GM18502 (cell line): ENCODE measurements around the gene PRM1.

Source experiments
- ATAC-seq: cut with Tn5 transposase; IDR thresholded peaks from one replicate; pipeline ENCODE4 v1.9.1; 2021; ENCODE audit warnings: mild to moderate bottlenecking; ENCODE audit not compliant: unreplicated experiment, poor library complexity

The PRM1 gene

DNA sequence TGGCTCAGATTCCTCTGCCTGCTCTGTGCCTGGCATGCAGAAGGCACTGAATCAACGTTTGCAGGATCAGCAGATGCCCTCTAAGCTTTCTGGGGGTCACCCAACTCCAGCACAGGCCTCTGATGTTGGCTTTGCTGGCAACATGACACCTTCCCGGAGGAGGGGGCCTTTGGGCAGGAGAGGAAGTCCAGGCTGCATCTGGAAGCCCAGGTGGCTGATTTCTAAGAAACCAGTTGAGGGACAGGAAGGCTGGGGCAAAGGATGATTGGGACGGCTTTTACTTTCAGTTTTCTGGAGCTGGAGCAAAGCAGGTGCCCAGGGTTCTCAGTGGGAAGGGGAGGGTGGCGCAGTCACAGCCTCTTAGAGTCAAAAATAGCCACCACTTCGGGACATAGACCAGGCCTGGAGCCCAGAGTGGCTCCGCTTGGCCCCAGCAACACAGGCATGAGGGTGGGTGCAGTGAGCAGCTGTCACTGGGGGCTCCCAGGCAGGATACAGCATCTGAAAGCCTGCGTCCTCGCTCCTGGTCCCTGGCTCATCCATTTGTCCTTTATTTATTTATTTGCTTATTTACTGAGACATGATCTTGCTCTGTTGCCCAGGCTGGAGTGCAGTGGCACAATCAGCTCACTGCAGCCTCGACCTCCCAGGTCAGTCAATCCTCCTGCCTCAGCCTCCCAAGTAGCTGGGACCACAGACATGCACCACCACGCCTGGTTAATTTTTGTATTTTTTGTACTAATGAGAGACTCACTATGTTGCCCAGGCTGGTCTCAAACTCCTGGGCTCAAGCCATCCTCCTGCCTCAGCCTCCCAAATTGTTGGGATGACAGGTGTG lies 40.3 kb downstream of the PRM1 start:
- ATAC-seq, result no peak

- no peak for ATAC-seq
Observed at GRCh38 chr16:11239644-11240632, 41.2 kb downstream of the PRM1 start.

GRCh38 chr16:11238272-11239202 lies 42.6 kb downstream of the PRM1 start:
- ATAC-seq, result no peak

- no peak for ATAC-seq
Observed at GRCh38 chr16:11236461-11237254, 44.5 kb downstream of the PRM1 start.

DNA sequence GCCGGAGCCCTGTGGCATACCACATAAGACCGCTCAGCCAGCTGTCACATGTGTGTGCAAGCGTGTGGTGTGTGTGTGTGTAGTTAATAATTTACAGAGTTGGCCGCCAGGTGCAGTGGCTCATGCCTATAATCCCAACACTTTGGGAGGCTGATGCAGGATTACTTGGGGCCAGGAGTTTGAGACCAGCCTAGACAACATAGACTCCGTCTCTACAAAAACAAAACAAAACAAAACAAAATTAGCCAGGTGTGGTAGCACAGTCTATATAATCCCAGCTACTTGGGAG lies 45.5 kb downstream of the PRM1 start:
- ATAC-seq, result no peak

DNA sequence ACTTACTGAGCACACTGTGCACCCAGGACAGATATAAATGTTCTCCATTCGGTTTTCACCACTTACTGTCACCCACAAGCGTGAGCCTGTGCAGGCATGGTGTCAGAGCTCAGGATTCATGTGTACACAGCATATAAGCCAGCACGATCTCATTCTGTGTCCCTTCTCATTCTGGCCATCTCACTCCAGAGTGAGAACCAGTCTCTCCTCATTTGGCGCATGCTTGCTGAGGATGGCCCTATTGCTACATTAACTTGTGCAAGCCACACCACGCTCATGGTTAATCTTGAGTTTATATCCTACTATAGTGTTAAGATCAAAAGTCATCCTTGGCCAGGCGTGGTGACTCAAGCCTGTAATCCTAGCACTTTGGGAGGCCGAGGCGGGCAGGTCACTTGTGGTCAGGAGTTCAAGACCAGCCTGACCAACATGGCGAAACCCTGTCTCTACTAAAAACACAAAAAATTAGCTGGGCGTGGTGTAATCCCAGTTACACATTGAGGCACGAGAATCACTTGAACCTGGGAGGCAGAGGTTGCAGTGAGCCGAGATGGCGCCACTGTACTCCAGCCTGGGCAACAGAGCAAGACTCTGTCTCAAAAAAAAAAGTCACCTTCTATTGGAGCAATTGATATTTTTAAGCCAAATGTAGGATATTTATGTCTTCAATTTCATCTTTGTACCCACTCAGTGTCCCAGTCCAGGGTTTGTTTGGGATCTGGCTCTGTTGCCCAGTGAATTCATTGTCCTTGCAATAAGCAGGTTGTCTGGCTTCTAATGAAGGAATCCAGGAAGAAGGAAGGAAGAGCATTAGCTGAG lies 46.0 kb downstream of the PRM1 start:
- no peak for ATAC-seq

DNA sequence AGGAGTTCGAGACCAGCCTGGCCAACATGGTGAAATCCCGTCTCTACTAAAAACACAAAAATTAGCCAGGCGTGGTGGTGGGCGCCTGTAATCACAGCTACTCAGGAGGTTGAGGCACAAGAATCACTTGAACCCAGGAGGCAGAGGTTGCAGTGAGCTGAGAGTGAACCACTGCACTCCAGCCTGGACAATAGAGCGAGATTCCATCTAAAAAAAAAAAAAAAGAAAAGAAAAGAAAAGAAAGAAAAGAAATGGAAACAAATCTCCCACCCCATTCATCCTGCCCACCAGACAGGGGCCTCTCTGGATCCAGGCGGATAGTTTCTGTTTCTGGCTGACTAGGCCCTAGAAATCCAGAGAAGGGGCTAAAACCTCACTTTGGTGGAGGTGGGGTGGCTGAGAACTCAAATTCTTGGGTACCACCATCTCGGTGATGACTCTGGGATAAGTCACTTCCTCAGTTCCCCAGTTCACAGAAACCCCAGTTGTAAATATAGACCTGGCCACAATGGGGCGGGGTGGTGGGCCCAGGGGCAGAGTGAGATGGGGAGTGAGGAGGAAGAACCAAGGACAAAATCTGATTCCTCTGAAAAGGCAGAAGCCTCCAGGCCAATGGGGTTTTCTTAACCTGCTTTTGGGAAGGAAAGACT lies 47.3 kb downstream of the PRM1 start:
- ATAC-seq, result no peak

DNA sequence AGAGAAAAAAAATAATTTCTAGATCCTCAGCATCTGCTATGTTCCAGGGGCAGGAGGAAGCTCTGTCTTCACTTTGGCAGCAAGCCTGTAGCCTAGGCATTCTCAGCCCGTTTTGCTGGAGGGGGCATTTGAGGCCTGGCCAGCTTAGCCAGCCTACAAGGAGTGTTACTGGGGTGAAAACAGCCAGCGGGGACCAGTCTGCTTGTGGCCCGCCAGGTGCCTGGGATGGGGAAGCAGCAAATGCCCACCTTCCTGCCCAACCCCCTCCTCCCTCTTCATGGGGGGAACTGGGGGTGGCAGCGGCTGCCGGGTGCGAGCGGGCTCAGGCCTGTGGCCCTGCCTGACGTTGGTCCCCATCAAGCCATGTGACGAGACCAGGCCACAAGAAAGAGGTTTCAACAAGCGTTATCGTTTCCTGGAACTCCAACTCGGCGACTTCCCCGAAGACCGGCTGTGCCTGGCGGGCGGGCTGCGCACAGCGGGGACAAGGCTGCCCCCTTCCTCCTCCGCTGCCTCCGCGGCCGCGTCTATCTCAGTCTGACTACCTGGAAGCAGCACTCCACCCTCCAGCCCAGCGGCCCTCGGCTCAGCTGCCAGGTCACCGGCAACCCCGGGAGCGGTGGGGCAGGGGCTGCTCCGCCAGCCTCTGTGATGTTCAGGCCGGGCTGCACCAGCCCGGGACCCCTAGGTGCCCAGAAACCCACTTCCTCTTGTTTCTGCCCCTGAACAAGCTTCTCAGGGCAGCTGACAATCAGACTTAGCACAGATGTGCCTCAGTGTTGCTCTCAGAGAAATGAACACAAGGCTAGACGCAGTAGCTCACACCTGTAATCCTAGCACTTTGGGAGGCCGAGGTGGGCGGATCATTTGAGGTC lies 48.0 kb downstream of the PRM1 start:
- ATAC-seq, result peak; percentile 67

DNA sequence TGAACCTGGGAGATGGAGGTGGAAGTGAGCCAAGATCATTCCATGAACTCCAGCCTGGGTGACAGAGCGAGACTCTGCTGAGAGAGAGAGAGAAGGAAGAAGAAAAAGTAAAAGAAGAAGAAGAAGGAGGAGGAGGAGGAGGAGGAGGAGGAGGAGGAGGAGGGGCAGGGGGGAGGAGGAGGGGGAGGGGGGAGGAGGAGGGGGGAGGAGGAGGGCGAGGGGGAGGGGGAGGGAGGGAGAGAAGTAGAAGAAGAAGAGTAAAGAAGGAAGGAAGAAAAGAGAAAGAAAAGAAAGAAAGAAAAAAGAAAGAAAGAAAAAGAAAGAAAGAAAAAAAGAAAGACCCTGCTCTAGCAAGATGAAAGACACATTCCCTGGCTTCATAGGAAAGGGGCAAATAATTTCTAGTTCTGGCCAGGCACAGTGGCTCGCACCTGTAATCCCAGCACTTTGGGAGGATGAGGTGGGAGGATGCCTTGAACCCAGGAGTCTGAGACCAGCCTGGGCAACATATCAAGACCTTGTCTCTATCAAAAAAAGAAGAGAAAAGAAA lies 48.8 kb downstream of the PRM1 start:
- no peak for ATAC-seq

DNA sequence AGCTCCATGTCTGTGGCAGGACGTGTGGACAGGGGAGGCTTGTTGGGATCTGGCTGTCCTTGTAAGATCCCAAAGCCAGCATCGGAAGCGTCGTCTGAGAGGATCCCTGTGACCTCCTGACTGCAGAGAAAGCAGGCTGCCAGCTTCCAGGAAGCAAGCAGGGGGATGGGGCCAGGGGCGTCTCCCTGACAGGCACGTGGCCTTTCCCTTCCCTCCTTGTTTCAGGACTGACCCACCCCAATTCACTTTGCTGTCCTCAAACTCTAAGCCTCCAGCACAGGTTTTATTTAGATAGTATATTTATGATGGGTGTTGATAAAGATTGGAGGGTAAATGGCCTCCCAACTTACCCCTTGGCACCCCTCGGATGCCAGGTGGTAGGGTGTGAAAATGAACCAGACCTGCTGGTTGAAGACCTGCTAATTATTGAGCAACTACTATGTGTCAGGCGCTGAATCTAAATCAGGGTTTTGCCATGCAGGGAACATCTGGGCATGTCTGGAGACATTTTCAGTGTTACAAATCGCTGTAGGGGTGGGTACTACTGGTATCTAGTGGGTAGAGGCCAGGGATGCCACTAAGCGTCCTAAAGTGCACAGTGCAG lies 49.7 kb downstream of the PRM1 start:
- ATAC-seq, result no peak
